ENCODE data around the gene DEFB123. TPM values are rescaled to one million over a fixed set of nuclear protein-coding genes. Genes with fewer than 3 reads are reported as not detected.

Gene DEFB123, protein sequence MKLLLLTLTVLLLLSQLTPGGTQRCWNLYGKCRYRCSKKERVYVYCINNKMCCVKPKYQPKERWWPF
- total RNA-seq = not detected

DNA sequence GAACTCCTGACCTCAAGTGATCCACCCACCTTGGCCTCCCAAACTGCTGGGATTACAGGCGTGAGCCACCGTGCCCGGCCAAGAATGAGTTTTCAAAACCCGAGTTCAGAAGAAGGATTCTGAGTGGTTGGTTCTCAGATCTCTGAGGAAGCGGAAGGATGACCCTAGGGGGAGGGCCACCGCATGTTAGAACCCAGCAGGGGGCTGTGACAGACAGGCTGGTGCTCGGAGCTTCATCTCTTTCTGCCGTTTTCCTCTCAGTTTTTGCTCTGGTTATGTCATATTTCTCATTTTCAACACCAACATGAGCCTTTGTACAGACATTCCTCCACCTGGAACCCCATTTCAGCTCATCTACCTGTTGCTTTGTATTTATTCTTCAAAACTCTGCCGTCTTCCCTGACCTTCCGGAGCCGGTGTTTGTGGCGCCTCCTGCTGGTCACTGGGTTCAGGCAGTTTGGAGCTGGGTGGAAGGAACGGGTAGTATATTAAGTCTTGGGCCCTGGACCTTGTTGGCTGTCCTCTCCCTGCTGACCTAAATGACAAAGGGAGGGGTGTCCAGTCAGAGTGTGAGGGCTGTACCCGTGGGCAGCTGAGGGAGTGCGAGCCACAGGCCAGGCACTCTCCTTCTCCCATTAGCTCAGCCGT is at the start of gene DEFB123:
Gene DEFB123 (plus strand): TSS at position 621 of the 648 bp plus-strand sequence. CDS start 67 bp downstream, outside the sequence.
- Histone ChIP-seq H3K27me3 (no peaks in the 10 kb centered on the region), H3K27ac (no peak within 1 kb of the TSS), H3K9me3 (no peaks in the 10 kb centered on the region), H3K4me1 (no peaks in the 10 kb centered on the region), H3K4me3 (no peak within 1 kb of the TSS), H3K36me3 (no peaks in the 10 kb centered on the region)
- intact Hi-C loops (cut with DNase I; ENCODE audit: low total_unique reads) = no loop called here
- DNase-seq = no peak
- TF ChIP-seq POLR2A (IDR thresholded peaks at IDR 0.05) (no peak), CTCF (IDR thresholded peaks at IDR 0.05) (no peak)

DNA sequence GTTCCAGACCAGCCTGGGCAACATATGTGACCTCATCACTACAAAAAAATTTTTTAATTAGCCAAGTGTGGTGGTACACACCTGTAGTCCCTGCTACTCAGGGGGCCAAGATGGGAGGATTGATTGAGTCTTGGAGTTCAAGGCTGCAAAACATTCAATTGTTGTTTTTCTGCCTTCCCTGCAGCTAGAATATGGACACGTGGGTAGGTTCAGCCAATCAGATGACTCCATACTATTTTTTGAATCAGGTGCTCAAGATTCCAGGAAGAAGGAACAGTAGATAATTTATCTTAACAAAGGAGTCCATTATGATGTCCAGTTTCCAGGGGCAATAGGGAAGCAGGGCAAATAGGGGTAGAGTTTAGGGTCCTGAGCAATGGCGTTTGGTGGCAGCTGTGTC is 47.6 kb upstream of the DEFB123 start:
- H3K27ac ChIP-seq = no peak overlapping the region
- no peaks in the 10 kb centered on the region for H3K4me1 ChIP-seq
- TF ChIP-seq POLR2A (IDR thresholded peaks at IDR 0.05) (no peak), CTCF (IDR thresholded peaks at IDR 0.05) (no peak)
- H3K9me3 ChIP-seq = no peaks in the 10 kb centered on the region
- H3K36me3 ChIP-seq = no peaks in the 10 kb centered on the region
- intact Hi-C loops (cut with DNase I; ENCODE audit: low total_unique reads) = no loop called here
- no peaks in the 10 kb centered on the region for H3K27me3 ChIP-seq
- no peak overlapping the region for H3K4me3 ChIP-seq
- DNase-seq = no peak

GRCh38 chr20:31394900-31395299 is 45.5 kb upstream of the DEFB123 start:
- no peak for DNase-seq
- TF ChIP-seq POLR2A (IDR thresholded peaks at IDR 0.05) (no peak), CTCF (IDR thresholded peaks at IDR 0.05) (no peak)
- H3K36me3 ChIP-seq = no peaks in the 10 kb centered on the region
- intact Hi-C loops (cut with DNase I; ENCODE audit: low total_unique reads) = no loop called here
- no peaks in the 10 kb centered on the region for H3K27me3 ChIP-seq
- H3K9me3 ChIP-seq = no peaks in the 10 kb centered on the region
- no peak overlapping the region for H3K4me3 ChIP-seq
- no peak overlapping the region for H3K27ac ChIP-seq
- no peaks in the 10 kb centered on the region for H3K4me1 ChIP-seq

- intact Hi-C loops (cut with DNase I; ENCODE audit: low total_unique reads) = no loop called here
- Histone ChIP-seq H3K27ac (no peak overlapping the region), H3K4me1 (no peaks in the 10 kb centered on the region), H3K4me3 (no peak overlapping the region), H3K27me3 (no peaks in the 10 kb centered on the region), H3K36me3 (no peaks in the 10 kb centered on the region), H3K9me3 (no peaks in the 10 kb centered on the region)
- DNase-seq = no peak
- no peak for TF ChIP-seq CTCF (IDR thresholded peaks at IDR 0.05)
- no peak for TF ChIP-seq POLR2A (IDR thresholded peaks at IDR 0.05)
These were observed 36.5 kb upstream of the DEFB123 start for GRCh38 chr20:31403886-31404285.

- intact Hi-C loops (cut with DNase I; ENCODE audit: low total_unique reads) = no loop called here
- Histone ChIP-seq H3K4me3 (no peak within 1 kb of the TSS), H3K27me3 (no peaks in the 10 kb centered on the region), H3K9me3 (no peaks in the 10 kb centered on the region), H3K4me1 (no peaks in the 10 kb centered on the region), H3K36me3 (no peaks in the 10 kb centered on the region), H3K27ac (no peak within 1 kb of the TSS)
- TF ChIP-seq POLR2A (IDR thresholded peaks at IDR 0.05) = no peak
- DNase-seq = no peak
These were observed 34.3 kb upstream of the DEFB123 start, which contains the start of gene DEFB121 for GRCh38 chr20:31406115-31406514. TSS of gene DEFB121 (minus strand) at chr20:31406215. CDS start at chr20:31406152, 63 bp downstream.

All from uterus (tissue), 4 donors.